Peyer's patch (tissue), 4 donors: ENCODE data around the gene NOX5.

Source experiments
- CTCF ChIP-seq, 6 experiments: fragments of 450-650 bp in 4 of 6; fragments of 200-600 bp in 2 of 6; sonication (generic) in 1 of 6; IDR thresholded peaks; one replicate each; pipeline ENCODE4 v1.5.1; 2017 to 2019; ENCODE audit warnings: antibody characterized with exemption in 6 of 6, mild to moderate bottlenecking in 3 of 6, moderate library complexity in 1 of 6
- POLR2A ChIP-seq, 2 donors: fragments of 450-650 bp; IDR thresholded peaks; one replicate each; pipeline ENCODE4 v1.5.1; 2017; ENCODE audit warnings: antibody characterized with exemption in 2 of 2, mild to moderate bottlenecking in 2 of 2, moderate library complexity in 2 of 2

GRCh38 chr15:69011641-69012040 is 2.9 kb upstream of the NOX5 start:
- TF ChIP-seq POLR2A (IDR thresholded peaks at IDR 0.05) = no peak
- TF ChIP-seq CTCF (IDR thresholded peaks at IDR 0.05) = no peak
